SU-DHL-6 (cell line): ENCODE data around the gene COL23A1.

ENCODE experiments used
- EZH2phosphoT487 ChIP-seq: fragments of 200-600 bp; sonication (generic), shearing (Covaris generic); conservative IDR thresholded peaks from 2 replicates; pipeline ENCODE4 v1.6.1; 2018; ENCODE audit warnings: mild to moderate bottlenecking, antibody characterized with exemption, low read length, moderate library complexity, mixed read lengths
- TF ChIP-seq, protein P1 (sequence below): fragments of 200-600 bp; sonication (generic); IDR thresholded peaks from one replicate; pipeline ENCODE4 v1.5.1; 2017; ENCODE audit warnings: antibody characterized with exemption, mild to moderate bottlenecking, low read length, moderate library complexity; ENCODE audit not compliant: insufficient read depth, poor library complexity, severe bottlenecking

DNA sequence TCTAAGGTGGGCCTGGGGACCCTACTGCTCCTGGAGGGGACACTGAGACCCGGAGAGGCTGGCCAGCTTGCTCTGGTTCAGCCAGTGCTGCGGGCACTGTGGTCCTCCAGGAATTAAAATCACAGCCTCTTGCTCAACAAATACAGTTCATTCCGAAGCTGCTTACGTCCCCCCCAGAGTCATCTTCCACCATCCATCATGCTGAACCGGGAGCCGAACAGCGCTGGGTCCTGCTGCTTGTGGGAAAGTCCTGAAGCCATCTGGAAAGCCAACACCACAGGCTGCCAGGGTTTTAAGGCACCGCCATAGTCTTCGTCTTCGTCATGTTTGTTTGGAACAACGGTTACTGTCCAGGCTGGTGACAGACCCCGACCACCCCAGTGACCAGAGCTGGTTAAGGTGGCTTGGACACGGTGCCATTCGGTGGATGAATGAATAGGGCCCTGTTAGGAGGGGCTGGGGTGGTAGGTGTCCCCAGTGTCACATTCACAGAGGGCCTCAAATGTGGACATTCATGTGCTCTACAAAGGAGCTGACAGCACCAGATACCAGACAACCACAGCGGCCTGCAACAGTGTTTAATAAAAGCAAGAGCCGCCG is 276.0 kb downstream of the COL23A1 start:
- TF ChIP-seq, protein P1, sequence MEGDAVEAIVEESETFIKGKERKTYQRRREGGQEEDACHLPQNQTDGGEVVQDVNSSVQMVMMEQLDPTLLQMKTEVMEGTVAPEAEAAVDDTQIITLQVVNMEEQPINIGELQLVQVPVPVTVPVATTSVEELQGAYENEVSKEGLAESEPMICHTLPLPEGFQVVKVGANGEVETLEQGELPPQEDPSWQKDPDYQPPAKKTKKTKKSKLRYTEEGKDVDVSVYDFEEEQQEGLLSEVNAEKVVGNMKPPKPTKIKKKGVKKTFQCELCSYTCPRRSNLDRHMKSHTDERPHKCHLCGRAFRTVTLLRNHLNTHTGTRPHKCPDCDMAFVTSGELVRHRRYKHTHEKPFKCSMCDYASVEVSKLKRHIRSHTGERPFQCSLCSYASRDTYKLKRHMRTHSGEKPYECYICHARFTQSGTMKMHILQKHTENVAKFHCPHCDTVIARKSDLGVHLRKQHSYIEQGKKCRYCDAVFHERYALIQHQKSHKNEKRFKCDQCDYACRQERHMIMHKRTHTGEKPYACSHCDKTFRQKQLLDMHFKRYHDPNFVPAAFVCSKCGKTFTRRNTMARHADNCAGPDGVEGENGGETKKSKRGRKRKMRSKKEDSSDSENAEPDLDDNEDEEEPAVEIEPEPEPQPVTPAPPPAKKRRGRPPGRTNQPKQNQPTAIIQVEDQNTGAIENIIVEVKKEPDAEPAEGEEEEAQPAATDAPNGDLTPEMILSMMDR = no peak
- no peak for TF ChIP-seq EZH2phosphoT487
